K562 (cell line): ENCODE results near the gene TECPR2. TPM values are rescaled to one million over a fixed set of nuclear protein-coding genes. Genes with fewer than 3 reads are reported as not detected.

Source experiments
- ATAC-seq: fragments of 200-7000 bp; cut with Tn5 transposase; 3 replicates; pipeline ENCODE4 v1.9.1; 2020; ENCODE audit warnings: moderate library complexity
- BruUV-seq: library from RNA; stranded (reverse); fragments of 400-500 nt; replicated peaks from 2 replicates; lab custom pipeline; 2021; lab: Mats Ljungman, UMichigan
- CTCF ChIA-PET: fragments of 300-600 bp; formaldehyde crosslinking; extraction: SDS; loops from one replicate; lab custom pipeline; 2021; ENCODE audit warnings: low intra/inter-chr PET ratio; lab: Yijun Ruan, JAX
- POLR2A ChIA-PET: fragments of 300-600, 350-650 bp; sonication (Branson Sonifier 250); formaldehyde crosslinking; extraction: SDS; loops from one replicate; lab custom pipeline; 2021; ENCODE audit warnings: antibody characterized with exemption, inconsistent platforms; lab: Yijun Ruan, JAX
- DNase-seq, 4 experiments: peaks; one replicate each; pipeline versions ENCODE4 v3.0.0 to v3.0.0-alpha.2; 2011 to 2018; ENCODE audit warnings: low spot score in 3 of 4, mixed read lengths in 3 of 4; ENCODE audit errors: extremely low read depth in 1 of 4
- FAIRE-seq: peaks from 2 replicates; lab custom pipeline; 2011; peaks lifted over from hg19 to GRCh38; lab: Jason Lieb, UNC
- H2AFZ ChIP-seq: 2 replicates; pipeline ENCODE4 v1.6.0; 2011; ENCODE audit warnings: low read depth, low read length, control low read depth, inconsistent platforms
- H3K27ac ChIP-seq: fragments of 200-600 bp; 3 replicates; pipeline ENCODE4 v1.8.0; 2011; ENCODE audit warnings: low read depth, mild to moderate bottlenecking, control low read depth, inconsistent platforms, low read length, moderate library complexity, mixed read lengths; ENCODE audit errors: extremely low read depth
- H3K27me3 ChIP-seq, 2 experiments: fragments of 300-600 bp in 1 of 2; 2 replicates in 1 of 2; 3 replicates in 1 of 2; pipeline versions ENCODE4 v1.6.0 to v1.8.0; 2011; ENCODE audit warnings: inconsistent platforms in 2 of 2, low read length in 2 of 2, mild to moderate bottlenecking in 1 of 2, mixed read lengths in 1 of 2, moderate library complexity in 1 of 2; ENCODE audit not compliant: control insufficient read depth in 2 of 2, insufficient read depth in 2 of 2
- H3K36me3 ChIP-seq: fragments of 300-600 bp; 3 replicates; pipeline ENCODE4 v1.8.0; 2011; ENCODE audit warnings: mild to moderate bottlenecking, low read length, inconsistent platforms; ENCODE audit not compliant: control insufficient read depth, insufficient read depth
- H3K4me1 ChIP-seq, 2 experiments: fragments of 200-600 bp in 1 of 2; replicated peaks in 1 of 2; 2 replicates in 1 of 2; 3 replicates in 1 of 2; pipeline versions ENCODE4 v1.5.1 to v1.8.0; 2011; ENCODE audit warnings: inconsistent platforms in 2 of 2, low read length in 2 of 2, mild to moderate bottlenecking in 1 of 2, mixed read lengths in 1 of 2, moderate library complexity in 1 of 2; ENCODE audit not compliant: control insufficient read depth in 2 of 2, insufficient read depth in 2 of 2
- H3K4me2 ChIP-seq: 2 replicates; pipeline ENCODE4 v1.6.1; 2011; ENCODE audit warnings: low read length, control low read depth, inconsistent platforms, mixed read lengths; ENCODE audit not compliant: insufficient read depth
- H3K4me3 ChIP-seq: fragments of 200-600 bp; sonication (generic), shearing (Covaris generic); 2 replicates; pipeline ENCODE4 v1.5.1; 2016; ENCODE audit warnings: control low read depth, inconsistent platforms
- H3K79me2 ChIP-seq: fragments of 200-600 bp; 3 replicates; pipeline ENCODE4 v1.8.0; 2011; ENCODE audit warnings: low read length, inconsistent platforms; ENCODE audit not compliant: control insufficient read depth, insufficient read depth
- H3K9ac ChIP-seq, 2 experiments: 2 replicates each; pipeline versions ENCODE4 v1.6.0 to v1.6.1; 2011; ENCODE audit warnings: low read depth in 2 of 2, low read length in 2 of 2, control low read depth in 1 of 2, inconsistent platforms in 1 of 2, mild to moderate bottlenecking in 1 of 2, mixed read lengths in 1 of 2; ENCODE audit not compliant: insufficient read depth in 1 of 2
- H3K9me1 ChIP-seq: one replicate; pipeline ENCODE4 v1.6.0; 2011; ENCODE audit warnings: inconsistent platforms, mild to moderate bottlenecking, low read length, moderate library complexity; ENCODE audit not compliant: control insufficient read depth, insufficient read depth
- H3K9me3 ChIP-seq: replicated peaks from 2 replicates; pipeline ENCODE4 v1.5.1; 2011; ENCODE audit warnings: low read depth, low read length, inconsistent platforms; ENCODE audit not compliant: control insufficient read depth, insufficient read depth
- H4K20me1 ChIP-seq: replicated peaks from 2 replicates; pipeline ENCODE4 v1.6.1; 2011; ENCODE audit warnings: low read length, inconsistent platforms, mixed read lengths; ENCODE audit not compliant: control insufficient read depth, insufficient read depth
- BACH1 ChIP-seq: fragments of 200-800 bp; sonication (Bioruptor generic); IDR thresholded peaks from 2 replicates; pipeline ENCODE4 v1.6.1; 2016; ENCODE audit warnings: missing genetic modification characterization, missing compliant biosample characterization
- CHD4 ChIP-seq: fragments of 200-600 bp; sonication (generic); IDR thresholded peaks from 3 replicates; pipeline ENCODE4 v1.6.1; 2012; ENCODE audit warnings: low read depth, mild to moderate bottlenecking, mixed read lengths, low read length, inconsistent platforms; ENCODE audit not compliant: insufficient read depth, insufficient replicate concordance, poor library complexity, severe bottlenecking
- ESRRB ChIP-seq: fragments of 250-450 bp; sonication (Bioruptor Pico); IDR thresholded peaks from 2 replicates; pipeline ENCODE4 v1.5.0; 2020; ENCODE audit warnings: mild to moderate bottlenecking, moderate library complexity, borderline replicate concordance
- HLTF ChIP-seq: fragments of 450-650 bp; IDR thresholded peaks from 2 replicates; pipeline ENCODE4 v1.6.1; 2016
- HOXB6 ChIP-seq: fragments of 250-450 bp; sonication (Bioruptor Pico); IDR thresholded peaks from 2 replicates; pipeline ENCODE4 v1.5.1; 2022; ENCODE audit warnings: mild to moderate bottlenecking, borderline replicate concordance
- SMARCC2 ChIP-seq: fragments of 450-650 bp; IDR thresholded peaks from 2 replicates; pipeline ENCODE4 v1.6.1; 2017; ENCODE audit warnings: antibody characterized with exemption, moderate library complexity, mild to moderate bottlenecking, low read depth
- WGBS: fragments of 100-300 bp; shearing (Covaris generic); methylation state at CpG from one replicate; pipeline ENCODE4 v1.1.6; 2016; ENCODE audit warnings: low coverage, mixed read lengths; ENCODE audit not compliant: insufficient coverage; ENCODE audit errors: missing lambda C conversion rate; 5-methylcytosine and 5-hydroxymethylcytosine counted together
- in situ Hi-C: fragments of 300-500 bp; cut with MboI; formaldehyde crosslinking; loops from 4 replicates; pipeline ENCODE4 v1.15.0; 2018; ENCODE audit warnings: inconsistent platforms, mixed read lengths
- intact Hi-C: fragments of 100-400 bp; cut with micrococcal nuclease; formaldehyde crosslinking; loops from 2 replicates; pipeline ENCODE4 v1.14.2; 2022
- polyA plus RNA-seq, 8 experiments: library from polyadenylated mRNA; depleted of rRNA in 4 of 8; stranded (reverse) in 5 of 8; unstranded in 3 of 8; fragments of >200 nt; fragmentation: Nextera tagmentation in 2 of 8; fragmentation: Illumina TruSeq in 1 of 8; extraction: Ambion mirVana in 2 of 8; extraction: Trizol in 1 of 8; gene quantifications; 2 replicates each; pipeline versions ENCODE4 v1.2.1 to v1.2.3, GENCODE V29; 2011 to 2014; ENCODE audit warnings: inconsistent platforms in 1 of 8, missing spikeins in 1 of 8
- total RNA-seq, 7 experiments: library from RNA; depleted of rRNA in 6 of 7; stranded (reverse); fragments of >200 nt in 6 of 7; fragmentation: Illumina TruSeq in 2 of 7; extraction: Trizol in 2 of 7; gene quantifications; 2 replicates each; pipeline versions ENCODE4 v1.2.1 to v1.2.3, GENCODE V29; 2011 to 2021; ENCODE audit warnings: low replicate concordance in 1 of 7
- TF ChIP-seq, protein P1 (sequence below): sonication (generic); formaldehyde crosslinking; IDR thresholded peaks from 2 replicates; pipeline ENCODE4 v1.8.0; 2022; ENCODE audit warnings: missing genetic modification reagents, mild to moderate bottlenecking, borderline replicate concordance
- TF ChIP-seq, protein P2 (sequence below): fragments of 450-650 bp; conservative IDR thresholded peaks from 2 replicates; pipeline ENCODE4 v1.6.1; 2016; ENCODE audit warnings: missing genetic modification characterization, low read depth, mild to moderate bottlenecking, control low read depth, missing compliant biosample characterization
- TF ChIP-seq, protein P3 (sequence below): fragments of 250-450 bp; sonication (Bioruptor Pico); IDR thresholded peaks from 2 replicates; pipeline ENCODE4 v1.8.0; 2022; ENCODE audit warnings: inconsistent platforms, mild to moderate bottlenecking, moderate library complexity, borderline replicate concordance
- TF ChIP-seq, protein P4 (sequence below), 2 experiments: IDR thresholded peaks in 1 of 2; conservative IDR thresholded peaks in 1 of 2; 2 replicates each; pipeline ENCODE4 v1.6.1; 2016; ENCODE audit warnings: low read depth in 2 of 2, mild to moderate bottlenecking in 1 of 2, missing compliant biosample characterization in 1 of 2, missing genetic modification characterization in 1 of 2, moderate library complexity in 1 of 2

Gene TECPR2
- total and polyA plus RNA-seq, 9 of the 15 experiments (the other 6 are each of a cell fraction or from before 2014, with no cell fraction given): 0.04 to 3.0 (median 0.83) TPM

DNA sequence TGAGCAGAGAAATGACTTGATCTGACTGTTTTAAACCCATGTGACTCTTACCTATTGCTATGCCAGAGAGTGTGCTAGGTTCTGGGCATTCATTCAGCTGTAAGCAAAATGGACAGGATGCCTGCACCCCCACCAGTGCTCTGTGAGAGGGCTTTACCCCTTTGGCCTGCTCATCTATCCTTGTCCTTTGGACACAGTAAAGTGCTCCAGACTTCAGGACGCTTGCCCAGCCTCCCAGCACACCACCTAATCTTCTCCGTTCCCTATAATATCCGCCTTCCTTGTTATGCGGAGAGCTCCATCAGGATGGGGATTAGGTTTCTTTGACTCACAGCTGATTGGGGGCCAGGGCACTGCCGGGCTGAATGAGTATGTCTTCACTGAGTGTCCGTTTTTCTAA is 47.6 kb upstream of the TECPR2 start:
- ChIA-PET CTCF (interaction anchor here (1.5 to 2.3 kb wide), 2 partner anchors 80 to 269 kb away, joined by 8 to 15 read pairs; no protein-coding TSS in a partner anchor), POLR2A (no interaction called here)
- in situ Hi-C loops (loop anchor here (5.0 to 10.0 kb wide), 3 partner anchors 250 to 610 kb away; partner anchors contain the start of gene DYNC1H1), intact Hi-C loops (loop anchor here (5.0 kb wide), 3 partner anchors 202 to 353 kb away; partner anchors contain the start of gene DYNC1H1)
- H3K9me1 ChIP-seq: no peaks in the 10 kb centered on the region
- BruUV-seq: no TSS peak
- H2AFZ ChIP-seq: no peak overlapping the region
- H3K9me3 ChIP-seq: no peaks in the 10 kb centered on the region
- no peak overlapping the region for H3K4me3 ChIP-seq
- H3K9ac ChIP-seq: no peak overlapping the region
- no peaks in the 10 kb centered on the region for H4K20me1 ChIP-seq
- DNase-seq (no peak), ATAC-seq (no peak), FAIRE-seq (no peak)
- no peak overlapping the region for H3K4me2 ChIP-seq
- H3K36me3 ChIP-seq: no peaks in the 10 kb centered on the region
- H3K79me2 ChIP-seq: peaks cover 3% of the 10 kb centered on the region
- peaks cover 21 to 25% of the 10 kb centered on the region in 2 experiments; a peak in 4 of 5 replicates for H3K4me1 ChIP-seq
- H3K27ac ChIP-seq: no peak overlapping the region
- WGBS: 93% methylated on average over 6 of the region's 6 CpGs
- H3K27me3 ChIP-seq: no peaks in the 10 kb centered on the region
- TF ChIP-seq, protein P1, sequence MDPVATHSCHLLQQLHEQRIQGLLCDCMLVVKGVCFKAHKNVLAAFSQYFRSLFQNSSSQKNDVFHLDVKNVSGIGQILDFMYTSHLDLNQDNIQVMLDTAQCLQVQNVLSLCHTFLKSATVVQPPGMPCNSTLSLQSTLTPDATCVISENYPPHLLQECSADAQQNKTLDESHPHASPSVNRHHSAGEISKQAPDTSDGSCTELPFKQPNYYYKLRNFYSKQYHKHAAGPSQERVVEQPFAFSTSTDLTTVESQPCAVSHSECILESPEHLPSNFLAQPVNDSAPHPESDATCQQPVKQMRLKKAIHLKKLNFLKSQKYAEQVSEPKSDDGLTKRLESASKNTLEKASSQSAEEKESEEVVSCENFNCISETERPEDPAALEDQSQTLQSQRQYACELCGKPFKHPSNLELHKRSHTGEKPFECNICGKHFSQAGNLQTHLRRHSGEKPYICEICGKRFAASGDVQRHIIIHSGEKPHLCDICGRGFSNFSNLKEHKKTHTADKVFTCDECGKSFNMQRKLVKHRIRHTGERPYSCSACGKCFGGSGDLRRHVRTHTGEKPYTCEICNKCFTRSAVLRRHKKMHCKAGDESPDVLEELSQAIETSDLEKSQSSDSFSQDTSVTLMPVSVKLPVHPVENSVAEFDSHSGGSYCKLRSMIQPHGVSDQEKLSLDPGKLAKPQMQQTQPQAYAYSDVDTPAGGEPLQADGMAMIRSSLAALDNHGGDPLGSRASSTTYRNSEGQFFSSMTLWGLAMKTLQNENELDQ (CRISPR knock-in tag): no peak
- TF ChIP-seq HOXB6 (CRISPR knock-in tag) (no peak), CHD4 (no peak), BACH1 (tag) (no peak), HLTF (no peak), ESRRB (CRISPR knock-in tag) (no peak), SMARCC2 (no peak)
- TF ChIP-seq, protein P2, sequence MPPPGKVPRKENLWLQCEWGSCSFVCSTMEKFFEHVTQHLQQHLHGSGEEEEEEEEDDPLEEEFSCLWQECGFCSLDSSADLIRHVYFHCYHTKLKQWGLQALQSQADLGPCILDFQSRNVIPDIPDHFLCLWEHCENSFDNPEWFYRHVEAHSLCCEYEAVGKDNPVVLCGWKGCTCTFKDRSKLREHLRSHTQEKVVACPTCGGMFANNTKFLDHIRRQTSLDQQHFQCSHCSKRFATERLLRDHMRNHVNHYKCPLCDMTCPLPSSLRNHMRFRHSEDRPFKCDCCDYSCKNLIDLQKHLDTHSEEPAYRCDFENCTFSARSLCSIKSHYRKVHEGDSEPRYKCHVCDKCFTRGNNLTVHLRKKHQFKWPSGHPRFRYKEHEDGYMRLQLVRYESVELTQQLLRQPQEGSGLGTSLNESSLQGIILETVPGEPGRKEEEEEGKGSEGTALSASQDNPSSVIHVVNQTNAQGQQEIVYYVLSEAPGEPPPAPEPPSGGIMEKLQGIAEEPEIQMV (tag): no peak
- TF ChIP-seq, protein P3, sequence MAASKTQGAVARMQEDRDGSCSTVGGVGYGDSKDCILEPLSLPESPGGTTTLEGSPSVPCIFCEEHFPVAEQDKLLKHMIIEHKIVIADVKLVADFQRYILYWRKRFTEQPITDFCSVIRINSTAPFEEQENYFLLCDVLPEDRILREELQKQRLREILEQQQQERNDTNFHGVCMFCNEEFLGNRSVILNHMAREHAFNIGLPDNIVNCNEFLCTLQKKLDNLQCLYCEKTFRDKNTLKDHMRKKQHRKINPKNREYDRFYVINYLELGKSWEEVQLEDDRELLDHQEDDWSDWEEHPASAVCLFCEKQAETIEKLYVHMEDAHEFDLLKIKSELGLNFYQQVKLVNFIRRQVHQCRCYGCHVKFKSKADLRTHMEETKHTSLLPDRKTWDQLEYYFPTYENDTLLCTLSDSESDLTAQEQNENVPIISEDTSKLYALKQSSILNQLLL (CRISPR knock-in tag): no peak
- TF ChIP-seq, protein P4, sequence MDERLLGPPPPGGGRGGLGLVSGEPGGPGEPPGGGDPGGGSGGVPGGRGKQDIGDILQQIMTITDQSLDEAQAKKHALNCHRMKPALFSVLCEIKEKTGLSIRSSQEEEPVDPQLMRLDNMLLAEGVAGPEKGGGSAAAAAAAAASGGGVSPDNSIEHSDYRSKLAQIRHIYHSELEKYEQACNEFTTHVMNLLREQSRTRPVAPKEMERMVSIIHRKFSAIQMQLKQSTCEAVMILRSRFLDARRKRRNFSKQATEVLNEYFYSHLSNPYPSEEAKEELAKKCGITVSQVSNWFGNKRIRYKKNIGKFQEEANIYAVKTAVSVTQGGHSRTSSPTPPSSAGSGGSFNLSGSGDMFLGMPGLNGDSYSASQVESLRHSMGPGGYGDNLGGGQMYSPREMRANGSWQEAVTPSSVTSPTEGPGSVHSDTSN (CRISPR knock-in tag; IDR thresholded peaks at IDR 0.05; ENCODE audit: low read depth): no peak
- TF ChIP-seq, protein P4 (tag; conservative IDR thresholded peaks at IDR 0.05; ENCODE audit: low read depth): no peak
